Measurements from ENCODE around the gene CSNK1G3.
"Not testable (repeated sequence)": the region's sequence is repeated elsewhere in the genome, so short reads cannot be mapped to it uniquely, and the experiment has no call there.

GRCh38 chr5:123466839-123467238, 45.1 kb upstream of the CSNK1G3 start:
- TF ChIP-seq EZH2 (IDR thresholded peaks at IDR 0.05; ENCODE audit: insufficient read depth, poor library complexity, severe bottlenecking); EZH2phosphoT487 (IDR thresholded peaks at IDR 0.05; ENCODE audit: insufficient read depth, low read depth): not testable (repeated sequence)

All from GM23248 (cell line).